SK-N-SH (cell line): Measurements from ENCODE around the gene ZMIZ1.

Experiments
- RCOR1 ChIP-seq: fragments of 150-350 bp; IDR thresholded peaks from 2 replicates; pipeline ENCODE4 v1.6.1; 2017; ENCODE audit warnings: antibody characterized with exemption, low read length
- TEAD4 ChIP-seq: IDR thresholded peaks from 2 replicates; pipeline ENCODE4 v1.4.0; 2012; ENCODE audit warnings: mild to moderate bottlenecking, borderline replicate concordance; ENCODE audit not compliant: insufficient read depth
- USF2 ChIP-seq: fragments of 150-350 bp; IDR thresholded peaks from 2 replicates; pipeline ENCODE4 v1.6.1; 2017; ENCODE audit warnings: antibody characterized with exemption, low read length, low read depth, borderline replicate concordance
- TF ChIP-seq, protein P1 (sequence below): fragments of 200-600 bp; sonication (generic); IDR thresholded peaks from 2 replicates; pipeline ENCODE4 v1.6.1; 2017; ENCODE audit warnings: antibody characterized with exemption, mild to moderate bottlenecking, moderate library complexity

DNA sequence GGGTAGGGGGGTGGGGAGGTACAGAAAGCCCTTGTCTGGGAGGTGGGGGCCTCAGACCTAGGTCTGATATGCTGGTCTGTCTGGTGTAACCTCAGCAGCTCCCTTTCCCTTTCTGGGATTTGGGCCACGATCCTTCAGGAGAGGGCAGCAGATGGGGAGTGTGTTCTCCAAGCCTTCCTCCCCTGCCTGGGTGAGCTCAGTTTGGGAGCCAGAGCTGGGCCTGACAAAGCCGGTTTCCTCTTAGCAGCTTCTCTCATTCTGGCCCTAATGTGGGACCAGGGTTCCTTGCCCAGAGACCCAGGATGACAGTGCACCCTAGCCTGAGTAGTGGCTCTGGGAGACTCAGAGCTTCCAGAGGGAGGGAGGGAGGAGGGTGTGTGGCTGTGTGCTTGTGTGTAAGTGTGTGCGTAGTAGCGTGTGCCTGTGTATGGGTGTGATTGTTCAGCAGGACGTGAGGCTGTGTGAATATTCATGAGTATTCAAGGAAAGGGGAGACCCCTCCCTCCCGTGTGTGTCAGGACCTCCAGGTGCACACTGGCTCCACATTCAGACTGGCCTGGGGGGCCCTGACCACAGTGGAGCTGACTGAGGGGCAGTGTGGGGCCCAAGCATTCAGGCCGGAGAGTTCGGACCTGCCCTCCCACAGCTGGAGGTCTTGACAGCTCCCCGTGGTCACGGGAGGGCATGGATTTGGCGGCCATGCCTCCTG is 96.5 kb downstream of the ZMIZ1 start:
- TF ChIP-seq, protein P1, sequence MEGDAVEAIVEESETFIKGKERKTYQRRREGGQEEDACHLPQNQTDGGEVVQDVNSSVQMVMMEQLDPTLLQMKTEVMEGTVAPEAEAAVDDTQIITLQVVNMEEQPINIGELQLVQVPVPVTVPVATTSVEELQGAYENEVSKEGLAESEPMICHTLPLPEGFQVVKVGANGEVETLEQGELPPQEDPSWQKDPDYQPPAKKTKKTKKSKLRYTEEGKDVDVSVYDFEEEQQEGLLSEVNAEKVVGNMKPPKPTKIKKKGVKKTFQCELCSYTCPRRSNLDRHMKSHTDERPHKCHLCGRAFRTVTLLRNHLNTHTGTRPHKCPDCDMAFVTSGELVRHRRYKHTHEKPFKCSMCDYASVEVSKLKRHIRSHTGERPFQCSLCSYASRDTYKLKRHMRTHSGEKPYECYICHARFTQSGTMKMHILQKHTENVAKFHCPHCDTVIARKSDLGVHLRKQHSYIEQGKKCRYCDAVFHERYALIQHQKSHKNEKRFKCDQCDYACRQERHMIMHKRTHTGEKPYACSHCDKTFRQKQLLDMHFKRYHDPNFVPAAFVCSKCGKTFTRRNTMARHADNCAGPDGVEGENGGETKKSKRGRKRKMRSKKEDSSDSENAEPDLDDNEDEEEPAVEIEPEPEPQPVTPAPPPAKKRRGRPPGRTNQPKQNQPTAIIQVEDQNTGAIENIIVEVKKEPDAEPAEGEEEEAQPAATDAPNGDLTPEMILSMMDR = no peak
- TF ChIP-seq USF2 (no peak), TEAD4 (no peak), RCOR1 (no peak)
